Stimulated activated CD4-positive, alpha-beta T cell treated with anti-CD3 and anti-CD28 coated beads, TNF-alpha, amount 100 ng/mL, for 1 hour (primary cell): ENCODE data around the gene MMP26.

Experiments used
- DNase-seq, 3 donors: peaks; one replicate each; pipeline ENCODE4 v3.0.0-alpha.2; 2020; ENCODE audit warnings: low read depth in 3 of 3, low spot score in 1 of 3

Gene MMP26

DNA sequence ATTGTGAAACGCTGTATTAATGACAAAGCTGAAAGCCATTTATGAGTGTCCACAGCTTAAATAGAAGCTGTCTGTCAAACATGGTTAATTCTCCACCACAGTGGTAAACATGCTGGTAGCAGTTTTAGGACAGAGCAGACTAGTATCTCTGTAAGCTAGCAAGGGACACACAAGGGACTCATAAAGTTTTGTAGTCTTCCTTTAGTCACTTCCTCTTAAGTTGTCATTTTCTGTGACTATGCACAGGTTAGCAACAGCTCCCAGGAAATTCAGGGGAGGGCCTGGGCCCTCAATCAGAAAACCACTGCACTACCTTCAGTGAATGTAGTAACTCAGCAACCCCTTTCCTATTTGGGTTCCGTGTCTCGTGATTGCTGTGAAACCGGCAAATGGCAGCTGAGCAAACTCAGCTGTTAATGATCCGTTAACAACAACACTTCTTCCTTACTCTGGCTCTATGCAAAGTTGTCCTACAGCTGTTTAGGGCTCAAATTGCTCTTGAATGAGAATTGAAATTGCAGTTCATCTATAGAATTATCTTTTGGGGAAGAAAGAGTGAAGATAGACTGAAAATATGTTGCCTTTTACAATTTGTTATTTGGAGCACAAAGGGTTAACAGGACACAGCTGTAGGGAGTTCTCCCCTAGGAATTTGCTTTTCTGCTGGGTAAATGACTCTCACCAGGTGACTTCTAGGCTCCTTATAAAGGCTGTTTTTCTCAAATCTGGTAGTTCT is at the start of gene MMP26:
MMP26 (plus strand) TSS at position 731 of the 736 bp plus-strand sequence.
- no peak for DNase-seq

DNA sequence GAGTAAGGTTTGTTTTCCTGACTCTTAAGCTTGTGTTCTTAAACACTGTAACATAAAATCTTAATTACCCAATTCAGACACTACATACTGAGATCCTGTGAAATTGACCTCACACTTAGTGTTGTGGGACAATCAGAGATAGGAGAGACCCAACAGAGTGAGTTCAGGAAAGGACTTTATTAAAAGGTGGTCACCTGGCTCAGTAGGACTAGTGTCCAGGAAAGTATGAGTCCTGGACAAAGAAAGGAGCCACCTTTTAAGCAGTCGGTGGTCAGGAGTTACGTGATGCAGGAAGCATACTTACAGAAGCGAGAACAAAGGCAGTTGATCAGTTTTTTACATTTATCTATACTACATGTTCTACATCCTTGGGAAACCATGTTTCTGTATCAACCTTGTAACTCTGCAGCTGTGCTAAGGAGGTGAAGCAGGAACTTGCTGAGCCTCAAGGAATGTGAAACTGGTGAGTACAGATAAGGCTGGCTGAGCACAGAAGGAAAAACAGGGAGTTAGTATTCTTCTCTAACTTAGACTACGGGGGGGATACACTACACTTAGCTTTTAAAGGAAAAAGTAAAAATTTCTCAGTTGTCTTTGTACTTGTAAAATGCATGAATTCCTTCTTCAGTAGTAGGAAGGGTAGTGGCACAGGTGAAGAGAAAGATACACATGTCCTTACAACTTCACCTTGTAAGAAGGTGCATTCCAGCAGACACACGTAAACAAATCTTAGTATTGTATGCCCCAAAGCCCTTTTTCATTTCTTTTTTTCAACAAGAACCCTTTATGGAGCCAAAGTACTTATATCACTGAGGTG is 45.7 kb upstream of the MMP26 start:
- no peak for DNase-seq

DNA sequence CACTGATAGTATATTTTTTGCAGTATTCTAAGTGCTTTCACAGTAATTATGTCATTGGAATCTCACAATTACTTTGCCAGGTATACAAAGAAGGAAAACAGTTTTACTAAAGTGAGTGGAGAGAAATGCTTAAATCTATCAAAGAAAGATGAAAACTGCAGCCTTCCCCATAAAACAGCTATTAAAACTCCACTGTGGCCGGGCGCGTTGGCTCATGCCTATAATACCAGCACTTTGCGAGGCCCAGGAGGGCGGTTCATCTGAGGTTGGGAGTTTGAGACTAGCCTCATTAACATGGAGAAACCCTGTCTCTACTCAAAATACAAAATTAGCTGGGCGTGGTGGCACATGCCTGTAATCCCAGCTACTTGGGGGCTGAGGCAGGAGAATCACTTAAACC is 41.7 kb upstream of the MMP26 start:
- DNase-seq: no peak

DNA sequence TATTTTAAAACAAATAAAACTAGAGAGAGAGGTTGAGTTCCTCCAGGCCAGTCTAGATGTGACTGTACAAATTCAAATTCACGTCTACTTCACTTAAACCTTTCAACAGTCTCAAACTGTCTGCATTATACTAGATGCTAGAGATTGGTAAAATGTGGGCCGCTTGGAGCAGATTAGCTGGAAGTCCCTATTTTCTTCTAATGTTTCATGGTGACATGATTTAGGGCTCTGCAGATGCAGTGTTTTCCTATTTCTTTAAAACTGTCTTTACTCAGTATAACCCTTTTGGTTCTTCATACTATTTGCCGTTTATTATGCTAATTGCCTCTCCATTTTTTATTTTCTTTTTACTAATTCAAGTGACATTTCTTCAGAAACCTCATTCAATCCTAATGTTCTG is 40.4 kb upstream of the MMP26 start:
- DNase-seq: no peak

DNA sequence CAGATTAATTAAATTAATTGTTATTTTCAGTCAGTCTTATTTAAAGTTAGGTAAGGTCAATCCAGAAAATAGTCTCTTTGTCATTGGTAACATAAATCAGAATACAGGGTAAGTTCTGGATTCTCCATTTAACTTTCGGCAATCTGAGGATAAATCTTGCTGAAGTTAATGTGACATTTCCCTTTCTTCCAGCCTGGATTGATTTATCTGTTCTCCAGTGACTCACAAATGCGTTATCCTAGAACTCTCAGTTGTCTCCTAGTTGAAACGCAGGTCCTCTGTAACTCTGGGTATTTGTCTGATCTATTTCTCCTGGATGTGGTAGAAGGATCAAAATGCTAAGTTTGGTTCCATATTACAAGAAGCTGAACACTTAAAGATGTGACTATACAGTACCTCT is 39.8 kb upstream of the MMP26 start:
- DNase-seq: no peak

DNA sequence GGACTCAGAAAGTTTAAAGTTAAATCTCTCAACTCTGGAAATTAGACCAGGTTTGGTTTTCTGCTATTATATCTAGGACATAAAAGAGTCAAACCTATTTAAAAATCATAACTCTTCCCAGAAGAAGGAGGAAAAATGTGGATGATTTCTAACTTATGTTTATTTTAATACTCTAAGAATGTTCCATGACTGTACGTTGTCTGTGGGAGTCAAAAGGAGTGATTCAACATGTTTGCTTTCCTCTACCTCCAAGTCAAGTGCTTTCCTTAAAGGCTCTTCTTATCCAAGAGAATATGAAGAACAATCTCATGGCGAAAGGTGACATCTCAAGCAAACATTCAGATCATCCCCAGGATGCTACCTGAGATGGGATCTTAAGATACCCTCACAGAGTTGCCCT is 39.2 kb upstream of the MMP26 start:
- no peak for DNase-seq

DNA sequence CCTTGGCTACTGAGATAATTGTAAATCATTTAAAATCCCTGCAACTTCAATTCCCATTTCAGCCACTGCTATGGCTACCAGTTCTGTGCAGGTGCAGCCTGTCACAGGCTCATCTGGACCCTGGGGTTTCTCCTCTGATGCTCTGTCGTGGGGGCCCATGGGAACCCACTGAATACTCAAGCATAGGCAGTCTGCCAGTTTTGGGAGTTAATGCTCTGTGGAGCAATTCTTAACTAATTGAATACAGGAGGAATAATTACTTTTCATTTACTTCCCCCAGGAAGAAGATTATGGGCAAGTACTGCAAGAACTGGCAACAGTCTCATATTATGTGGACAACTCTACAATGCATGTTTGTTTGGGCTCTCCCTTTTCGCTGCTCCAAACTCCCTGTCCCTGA is 32.8 kb upstream of the MMP26 start:
- no peak for DNase-seq

DNA sequence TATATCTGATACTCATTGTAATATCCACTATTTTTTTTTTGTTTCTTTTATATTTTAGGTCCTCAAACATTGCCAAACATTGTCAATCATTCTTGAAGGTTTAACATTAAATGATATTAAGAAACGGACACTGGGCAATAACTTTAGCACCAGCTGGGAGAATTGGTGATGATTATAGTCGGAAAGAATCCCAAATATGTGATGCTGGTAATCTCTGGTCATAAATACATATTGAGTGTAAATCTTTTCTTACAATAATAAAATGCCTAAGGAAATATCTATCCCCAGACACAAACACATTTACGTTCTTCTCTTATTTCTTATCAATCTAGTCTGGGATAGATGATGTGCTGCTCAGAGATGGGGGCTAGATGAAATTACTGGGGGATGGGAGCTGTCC is 32.1 kb upstream of the MMP26 start:
- DNase-seq: no peak

DNA sequence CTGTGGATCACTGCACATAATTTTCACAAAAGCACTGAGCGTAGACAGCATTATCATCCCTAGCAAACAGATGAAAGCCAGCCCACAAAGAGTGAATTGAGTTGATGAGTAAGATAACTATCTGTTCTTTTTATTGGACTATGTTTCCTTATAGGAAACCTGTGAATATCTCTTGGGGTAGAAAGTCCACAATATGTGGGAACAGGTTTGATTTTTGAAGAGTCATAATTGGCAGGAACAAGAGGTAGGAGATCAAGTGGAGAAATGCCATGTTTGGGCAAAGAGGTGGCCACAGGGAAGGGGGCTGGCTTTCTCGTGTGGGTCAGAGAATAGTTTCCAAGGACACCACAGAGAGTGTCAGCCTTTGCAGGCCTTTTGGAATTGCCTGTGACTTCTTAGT is 30.8 kb upstream of the MMP26 start:
- no peak for DNase-seq

DNA sequence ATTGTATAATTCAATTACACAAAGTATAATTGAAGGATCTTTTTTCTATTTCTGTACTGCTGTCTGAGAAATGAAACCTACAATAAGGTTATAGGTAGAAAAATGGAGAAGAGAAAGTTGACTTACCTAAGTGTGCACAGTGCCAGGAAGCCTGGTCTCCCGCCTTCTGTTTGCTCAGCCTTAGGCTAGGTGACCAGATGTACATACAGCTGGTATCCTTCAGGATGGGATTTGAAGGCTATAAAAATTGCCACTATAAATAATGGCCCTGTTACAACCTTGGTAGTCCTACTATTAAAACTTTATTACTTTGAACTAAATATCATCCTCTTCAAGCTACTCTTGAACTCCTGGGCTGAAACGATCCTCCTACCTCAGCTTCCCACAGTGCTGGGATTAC is 26.6 kb upstream of the MMP26 start:
- DNase-seq: no peak

DNA sequence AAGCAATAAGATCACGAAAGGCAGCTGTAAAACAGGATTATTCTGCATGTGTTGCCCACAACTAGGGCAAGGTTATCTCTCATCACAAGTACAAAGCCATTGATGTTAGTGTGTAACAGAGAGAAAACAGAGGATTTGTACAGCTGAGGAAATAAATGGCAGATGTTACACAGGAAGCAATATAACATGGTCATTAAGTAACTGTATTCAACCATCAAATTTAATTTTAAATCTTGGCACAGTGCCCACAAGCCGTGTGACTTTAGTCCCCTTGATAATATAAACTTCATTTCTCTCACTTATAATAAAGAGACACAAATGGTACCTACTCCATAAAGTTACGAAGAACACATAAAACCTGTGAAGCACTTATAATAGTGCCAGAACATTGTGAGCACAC is 24.2 kb upstream of the MMP26 start:
- no peak for DNase-seq

DNA sequence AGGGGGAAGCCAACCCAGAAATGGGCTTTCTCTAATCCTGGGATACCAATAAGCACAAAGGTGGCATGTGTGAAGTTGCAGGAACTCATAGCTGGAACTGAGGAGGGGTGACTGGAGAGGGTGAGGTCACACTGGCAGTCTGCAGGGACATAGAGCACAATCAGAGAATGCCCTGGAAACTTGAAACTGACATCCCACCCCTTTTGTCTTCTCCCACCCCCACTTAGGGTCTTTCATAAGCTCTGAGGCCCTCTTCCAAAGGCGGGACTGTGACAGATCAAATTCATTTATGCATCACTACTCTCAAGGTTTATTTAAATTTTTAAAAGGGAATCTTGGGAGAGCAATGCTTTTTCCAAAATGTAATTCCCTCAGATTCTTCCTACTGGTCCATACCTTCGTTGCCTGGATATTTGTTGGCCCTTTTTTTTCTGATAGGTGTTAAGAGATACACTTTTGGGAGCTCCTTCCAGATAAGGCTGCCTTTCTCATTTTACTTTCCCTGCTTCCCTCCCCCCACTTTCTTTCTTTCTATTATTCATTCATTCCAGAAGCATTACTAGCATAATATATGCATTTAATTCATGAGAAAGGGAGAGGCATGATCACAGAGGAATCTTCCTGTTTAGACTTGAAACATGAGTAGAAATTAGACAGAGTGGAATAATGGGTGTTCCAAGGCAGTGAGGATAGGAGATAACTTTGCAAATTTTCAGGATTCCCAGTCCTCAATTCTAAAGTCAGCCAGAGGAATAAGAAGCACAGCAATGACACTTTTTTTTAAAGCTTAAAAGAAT is 21.8 kb upstream of the MMP26 start:
- DNase-seq: no peak

DNA sequence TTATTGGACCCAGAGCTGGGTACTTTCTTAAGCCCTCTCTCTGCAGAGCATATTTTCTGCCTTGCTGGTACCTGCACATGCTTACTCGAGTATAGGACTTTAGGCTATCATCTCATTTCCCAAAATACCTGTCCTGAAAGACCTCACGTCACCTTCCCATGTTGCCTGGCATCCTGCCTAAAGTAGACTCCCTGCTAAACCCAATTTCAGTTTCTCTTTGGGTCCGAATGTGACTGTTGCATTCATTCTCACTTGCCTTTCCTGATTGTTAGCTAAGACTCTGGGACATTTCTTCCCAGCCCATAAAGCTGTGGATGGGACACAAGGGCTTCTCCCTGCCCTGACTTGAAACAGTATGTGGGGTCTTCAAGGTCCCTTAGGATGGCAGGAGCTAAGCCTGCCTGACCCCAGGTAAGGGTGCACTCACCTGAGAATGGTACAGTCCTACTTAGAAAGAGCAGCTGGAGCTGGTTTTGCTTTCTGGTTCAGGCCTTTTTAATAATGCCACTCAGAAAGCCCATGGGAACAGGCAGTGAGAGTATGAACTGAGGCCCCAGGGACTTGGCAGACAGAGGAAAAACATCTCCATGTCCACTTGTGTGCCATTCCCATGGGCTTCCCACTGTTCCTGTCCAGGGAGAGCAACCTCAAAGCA is 19.8 kb upstream of the MMP26 start:
- DNase-seq: no peak

DNA sequence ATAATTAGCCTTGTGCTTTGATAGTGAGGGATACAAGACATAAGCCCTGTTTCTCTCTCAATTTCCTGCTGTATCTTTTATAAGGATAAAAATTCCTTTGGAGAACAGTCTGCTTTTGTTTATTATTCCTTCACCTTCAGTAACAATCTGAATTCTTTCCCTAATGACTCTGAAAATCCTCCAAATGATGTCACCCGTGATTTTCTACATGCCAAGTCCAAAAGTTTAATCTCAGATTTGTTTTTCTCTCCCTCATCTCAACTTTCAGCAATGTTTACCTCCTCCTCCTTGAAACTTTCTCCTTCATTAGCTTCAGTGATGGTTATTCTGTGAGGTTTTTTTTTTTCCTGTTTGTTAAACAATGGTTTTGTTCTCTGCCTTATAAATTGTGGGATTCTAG is 9.1 kb upstream of the MMP26 start:
- DNase-seq: no peak

DNA sequence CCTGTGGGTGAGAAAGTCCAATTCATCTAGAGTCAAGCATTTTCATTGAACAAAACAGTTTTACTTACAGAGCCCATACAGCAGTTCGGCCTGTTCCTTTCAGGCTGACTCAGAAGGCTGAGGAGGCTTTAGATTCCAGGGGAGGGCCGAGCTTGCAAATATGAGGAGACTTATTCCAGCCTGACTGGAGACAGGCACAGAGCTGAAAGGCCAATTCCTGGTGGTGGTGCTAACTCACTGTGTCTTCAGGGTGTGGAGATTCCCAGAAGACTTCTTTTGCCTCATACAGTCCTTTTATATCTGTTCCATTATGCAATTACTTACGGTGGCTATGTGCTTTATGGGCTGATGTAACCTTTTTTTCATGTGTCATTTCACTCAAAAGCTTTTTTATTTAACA is 7.0 kb upstream of the MMP26 start, which contains the start of gene OR51E2:
OR51E2 (minus strand) TSS at position 269 of the 400 bp plus-strand sequence. CDS start 15,142 bp downstream, outside the sequence.
- no peak for DNase-seq

DNA sequence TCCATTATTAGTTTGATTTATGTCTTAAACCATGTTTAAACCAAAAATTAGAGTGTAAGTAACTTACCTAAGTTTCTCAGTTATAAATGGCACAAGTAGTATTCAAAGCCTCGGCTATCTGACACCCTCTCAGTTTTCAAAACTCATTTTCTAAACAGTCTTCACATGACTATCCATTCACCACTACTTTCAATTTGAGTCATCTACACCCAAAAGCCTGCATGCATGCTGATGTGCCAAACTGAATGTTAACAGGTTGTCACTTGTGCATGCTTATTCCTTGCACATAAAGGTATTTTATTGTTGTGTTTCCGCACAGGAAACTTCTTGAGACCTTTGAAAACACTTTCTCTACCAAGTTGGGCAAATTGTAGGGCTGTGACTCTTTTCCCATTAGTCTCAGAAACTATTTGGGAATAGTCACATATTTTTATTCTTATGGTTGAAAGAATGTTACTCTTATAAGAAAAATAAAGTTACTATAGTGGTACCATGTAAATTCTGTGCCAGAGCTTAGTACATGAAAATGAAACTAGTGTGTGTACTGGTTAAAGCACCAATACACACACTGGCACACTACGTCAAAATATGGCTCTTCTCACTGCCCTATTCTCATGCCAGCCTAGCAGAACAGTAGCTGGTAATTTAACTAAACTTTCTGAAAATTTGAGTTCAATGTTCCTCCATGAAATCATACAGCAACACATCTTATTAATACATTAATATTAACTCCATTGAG is 4.7 kb upstream of the MMP26 start:
- DNase-seq: no peak

DNA sequence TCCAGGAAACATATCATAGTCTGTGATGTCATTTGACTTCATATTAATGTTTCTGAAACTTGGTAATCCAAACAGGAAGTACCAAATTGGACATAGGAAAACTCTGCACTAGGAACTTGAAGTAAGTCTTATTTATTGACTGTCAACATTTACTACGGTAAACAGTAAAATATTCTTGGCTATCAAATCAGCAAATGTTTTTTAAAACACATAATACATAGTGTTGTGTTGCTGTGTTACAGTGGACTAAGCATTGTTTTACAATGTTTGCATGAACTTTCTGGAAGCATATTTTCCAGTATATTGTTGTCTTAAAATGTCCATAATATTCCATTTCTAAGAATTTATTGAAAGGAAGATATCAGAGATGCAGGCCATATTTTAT is 4.2 kb upstream of the MMP26 start:
- no peak for DNase-seq

DNA sequence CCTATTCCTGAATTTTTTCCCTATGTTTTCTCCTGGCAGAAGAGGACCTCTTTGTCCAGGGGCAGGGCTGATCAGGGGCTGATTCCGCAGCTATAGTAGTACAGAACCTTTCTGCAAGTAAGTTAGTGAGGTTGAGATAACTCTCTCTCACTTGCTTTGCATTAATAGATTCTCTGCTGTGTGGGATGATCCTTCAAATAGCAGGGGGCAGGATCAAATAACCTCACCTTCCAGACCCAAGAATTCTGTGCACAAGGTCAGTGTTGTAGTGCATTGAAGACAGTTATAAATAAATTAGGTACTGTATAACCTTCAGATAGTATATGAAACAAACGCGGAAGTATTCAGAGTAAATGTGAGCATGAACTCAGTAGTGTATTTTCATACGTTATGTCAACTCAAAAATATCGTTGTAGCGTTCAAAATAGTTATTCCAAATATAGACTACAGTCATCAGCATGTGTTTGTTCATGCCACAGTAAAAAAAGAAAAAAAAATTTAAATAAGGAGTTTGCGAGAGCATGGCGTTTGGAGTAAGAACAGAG is 278 bp downstream of the MMP26 start:
- DNase-seq: no peak

DNA sequence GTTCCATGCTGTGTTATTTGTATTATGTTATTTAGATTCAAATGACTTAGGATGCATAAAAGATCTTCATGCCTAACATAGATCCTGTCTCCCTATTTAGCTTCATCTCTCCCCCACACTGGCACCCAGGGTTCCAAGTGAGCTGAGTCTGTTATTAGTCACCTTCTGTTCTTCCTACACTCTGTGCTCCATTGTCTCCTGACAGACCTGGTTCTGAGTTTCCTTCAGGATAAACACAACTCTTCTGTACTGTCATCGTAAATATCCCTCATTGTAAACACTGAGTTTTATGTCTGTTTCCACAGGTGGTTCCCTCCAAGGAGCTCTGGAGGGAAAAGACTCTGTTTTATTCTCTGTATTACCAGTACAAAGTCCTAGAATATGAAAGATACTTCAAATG is 8.7 kb downstream of the MMP26 start:
- DNase-seq: no peak

DNA sequence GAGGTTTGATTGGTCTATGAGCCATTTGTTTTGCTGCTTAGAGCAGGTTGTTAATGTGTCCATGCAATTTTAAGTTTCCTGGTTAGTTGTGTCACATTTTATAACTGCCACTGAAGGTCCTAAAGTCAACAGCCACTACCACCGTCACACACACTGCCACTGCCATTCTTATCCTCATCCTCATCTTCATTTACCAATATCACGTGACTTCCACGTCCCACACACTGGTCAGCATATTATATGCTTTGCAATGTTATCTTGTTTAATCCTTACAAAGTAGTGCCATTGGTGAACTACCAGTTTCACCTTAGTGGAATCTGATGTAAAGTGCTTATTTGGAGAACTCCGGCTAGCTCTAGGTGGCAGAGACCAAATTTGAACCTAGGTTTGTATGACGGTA is 9.7 kb downstream of the MMP26 start:
- no peak for DNase-seq
